GM21528 (cell line): ENCODE measurements around the gene NDUFB10.

Source experiments
- ATAC-seq: cut with Tn5 transposase; IDR thresholded peaks from one replicate; pipeline ENCODE4 v1.9.1; 2021; ENCODE audit warnings: mild to moderate bottlenecking, moderate library complexity; ENCODE audit not compliant: unreplicated experiment, low FRiP score

The NDUFB10 gene

GRCh38 chr16:1998852-1999801 lies 39.8 kb downstream of the NDUFB10 start:
- no peak for ATAC-seq

- ATAC-seq: no peak
These were observed 40.7 kb downstream of the NDUFB10 start for GRCh38 chr16:1999866-2000514.

GRCh38 chr16:2001035-2001434 lies 41.7 kb downstream of the NDUFB10 start:
- ATAC-seq: no peak

GRCh38 chr16:2001456-2002355 lies 42.4 kb downstream of the NDUFB10 start:
- no peak for ATAC-seq

- no peak for ATAC-seq
These were observed 43.3 kb downstream of the NDUFB10 start for GRCh38 chr16:2002406-2003230.

- no peak for ATAC-seq
These were observed 44.0 kb downstream of the NDUFB10 start for GRCh38 chr16:2003231-2003826.

- ATAC-seq: no peak
These were observed 44.7 kb downstream of the NDUFB10 start for GRCh38 chr16:2003827-2004641.

- no peak for ATAC-seq
These were observed 45.6 kb downstream of the NDUFB10 start for GRCh38 chr16:2004795-2005517.

GRCh38 chr16:2005646-2006045 lies 46.3 kb downstream of the NDUFB10 start:
- ATAC-seq: no peak

- no peak for ATAC-seq
These were observed 47.0 kb downstream of the NDUFB10 start for GRCh38 chr16:2006317-2006716.

GRCh38 chr16:2007081-2007836 lies 47.9 kb downstream of the NDUFB10 start:
- no peak for ATAC-seq

- no peak for ATAC-seq
These were observed 48.7 kb downstream of the NDUFB10 start for GRCh38 chr16:2008009-2008526.

GRCh38 chr16:2008631-2009163 lies 49.4 kb downstream of the NDUFB10 start:
- no peak for ATAC-seq

- ATAC-seq: no peak
These were observed 49.9 kb downstream of the NDUFB10 start for GRCh38 chr16:2009164-2009711.

GRCh38 chr16:2009791-2010510 lies 50.6 kb downstream of the NDUFB10 start, which contains the start of gene ZNF598:
ZNF598 (minus strand) TSS chr16:2009821.
- ATAC-seq: no peak
